ENCODE data around the gene EGFR.
"Not testable (repeated sequence)": the region's sequence is repeated elsewhere in the genome, so short reads cannot be mapped to it uniquely, and the experiment has no call there.

Gene EGFR

DNA sequence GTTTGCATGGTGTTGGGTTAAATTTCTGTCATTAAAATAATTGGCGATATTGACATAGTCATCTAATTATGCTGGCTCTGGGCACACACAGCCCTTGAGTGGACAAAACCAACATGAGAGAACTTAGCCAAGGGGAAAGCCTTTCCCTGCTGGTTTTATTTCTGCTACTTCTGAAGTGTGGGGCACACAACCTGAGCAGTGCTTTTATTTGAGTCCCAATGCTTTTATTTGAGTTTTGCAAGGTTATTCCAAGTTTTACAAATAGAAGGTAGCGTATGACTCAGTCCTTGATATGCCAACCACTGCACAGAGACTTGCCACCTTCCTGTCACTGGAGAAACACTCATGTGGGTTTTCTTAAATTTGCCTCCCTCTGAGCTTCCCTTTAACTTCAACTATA lies 145.7 kb downstream of the EGFR start:
- H3K4me3 ChIP-seq (ENCODE audit: low read depth, low read length): no peak overlapping the region

DNA sequence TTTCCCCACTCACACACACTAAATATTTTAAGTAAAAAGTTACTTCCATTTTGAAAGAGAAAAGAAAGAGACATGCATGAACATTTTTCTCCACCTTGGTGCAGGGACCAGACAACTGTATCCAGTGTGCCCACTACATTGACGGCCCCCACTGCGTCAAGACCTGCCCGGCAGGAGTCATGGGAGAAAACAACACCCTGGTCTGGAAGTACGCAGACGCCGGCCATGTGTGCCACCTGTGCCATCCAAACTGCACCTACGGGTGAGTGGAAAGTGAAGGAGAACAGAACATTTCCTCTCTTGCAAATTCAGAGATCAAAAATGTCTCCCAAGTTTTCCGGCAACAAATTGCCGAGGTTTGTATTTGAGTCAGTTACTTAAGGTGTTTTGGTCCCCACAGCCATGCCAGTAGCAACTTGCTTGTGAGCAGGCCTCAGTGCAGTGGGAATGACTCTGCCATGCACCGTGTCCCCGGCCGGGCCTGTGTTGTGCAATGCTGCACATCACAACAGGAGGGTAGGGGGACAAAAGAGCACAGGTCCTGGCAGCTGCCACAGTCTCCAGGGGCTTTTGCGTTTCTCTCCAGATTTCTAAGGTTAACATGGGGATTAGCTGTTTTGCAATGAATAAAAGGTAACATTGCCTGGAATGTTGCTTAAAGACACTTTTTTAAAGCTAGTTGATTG lies 146.5 kb downstream of the EGFR start:
- no peak overlapping the region for H3K4me3 ChIP-seq (ENCODE audit: low read depth, low read length)

DNA sequence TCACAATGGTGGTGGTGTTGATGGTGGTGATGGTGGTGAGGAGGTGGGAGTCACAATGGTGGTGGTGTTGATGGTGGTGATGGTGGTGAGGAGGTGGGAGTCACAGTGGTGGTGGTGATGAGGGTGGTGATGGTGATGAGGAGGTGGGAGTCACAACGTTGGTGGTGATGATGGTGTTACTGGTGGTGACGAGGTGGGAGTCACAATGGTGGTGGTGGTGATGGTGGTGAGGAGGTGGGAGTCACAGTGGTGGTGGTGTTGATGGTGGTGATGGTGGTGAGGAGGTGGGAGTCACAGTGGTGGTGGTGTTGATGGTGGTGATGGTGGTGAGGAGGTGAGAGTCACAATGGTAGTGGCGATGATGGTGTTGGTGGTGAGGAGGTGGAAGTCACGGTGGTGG lies 148.5 kb downstream of the EGFR start:
- not testable (repeated sequence) for H3K4me3 ChIP-seq (ENCODE audit: low read depth, low read length)

DNA sequence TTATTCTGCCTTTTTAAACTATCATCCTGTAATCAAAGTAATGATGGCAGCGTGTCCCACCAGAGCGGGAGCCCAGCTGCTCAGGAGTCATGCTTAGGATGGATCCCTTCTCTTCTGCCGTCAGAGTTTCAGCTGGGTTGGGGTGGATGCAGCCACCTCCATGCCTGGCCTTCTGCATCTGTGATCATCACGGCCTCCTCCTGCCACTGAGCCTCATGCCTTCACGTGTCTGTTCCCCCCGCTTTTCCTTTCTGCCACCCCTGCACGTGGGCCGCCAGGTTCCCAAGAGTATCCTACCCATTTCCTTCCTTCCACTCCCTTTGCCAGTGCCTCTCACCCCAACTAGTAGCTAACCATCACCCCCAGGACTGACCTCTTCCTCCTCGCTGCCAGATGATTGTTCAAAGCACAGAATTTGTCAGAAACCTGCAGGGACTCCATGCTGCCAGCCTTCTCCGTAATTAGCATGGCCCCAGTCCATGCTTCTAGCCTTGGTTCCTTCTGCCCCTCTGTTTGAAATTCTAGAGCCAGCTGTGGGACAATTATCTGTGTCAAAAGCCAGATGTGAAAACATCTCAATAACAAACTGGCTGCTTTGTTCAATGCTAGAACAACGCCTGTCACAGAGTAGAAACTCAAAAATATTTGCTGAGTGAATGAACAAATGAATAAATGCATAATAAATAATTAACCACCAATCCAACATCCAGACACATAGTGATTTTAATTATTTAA lies 151.7 kb downstream of the EGFR start:
- H3K4me3 ChIP-seq (ENCODE audit: low read depth, low read length): no peak overlapping the region

DNA sequence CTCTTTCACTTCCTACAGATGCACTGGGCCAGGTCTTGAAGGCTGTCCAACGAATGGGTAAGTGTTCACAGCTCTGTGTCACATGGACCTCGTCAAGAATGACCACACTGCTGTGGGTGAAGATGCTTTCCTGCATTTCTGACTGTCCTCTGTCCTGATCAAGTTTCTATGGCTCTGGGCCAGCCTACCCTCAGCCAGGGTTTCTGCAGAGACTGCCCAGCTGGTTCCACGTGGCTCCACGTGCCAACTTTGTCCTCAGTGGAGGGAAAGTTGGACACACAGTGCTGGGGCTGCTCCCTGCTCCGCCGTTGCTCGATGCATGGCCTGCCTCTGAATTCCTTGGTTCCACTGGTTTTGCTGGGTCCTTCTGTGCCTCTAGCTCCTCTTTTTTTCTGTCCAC lies 152.3 kb downstream of the EGFR start:
- no peak overlapping the region for H3K4me3 ChIP-seq (ENCODE audit: low read depth, low read length)

DNA sequence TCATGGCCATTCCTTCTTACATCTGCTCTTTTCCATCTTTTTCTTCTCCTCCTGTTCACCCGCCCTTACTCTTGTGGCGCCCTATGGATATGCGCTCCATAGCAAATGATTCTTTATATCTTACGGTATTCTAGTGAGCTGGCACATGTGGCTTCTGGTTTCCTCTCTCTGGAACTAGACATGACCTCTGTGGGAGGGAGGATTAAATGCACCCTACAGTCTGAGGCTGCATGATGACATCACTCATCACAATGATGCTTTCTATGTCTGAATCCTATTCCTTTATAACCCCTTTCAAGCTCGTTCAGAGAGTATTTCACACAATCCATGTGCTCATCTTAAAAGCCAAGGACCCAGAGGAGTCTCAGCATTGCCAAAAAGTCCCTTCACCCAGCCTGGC lies 153.3 kb downstream of the EGFR start:
- H3K4me3 ChIP-seq (ENCODE audit: low read depth, low read length): no peak overlapping the region

DNA sequence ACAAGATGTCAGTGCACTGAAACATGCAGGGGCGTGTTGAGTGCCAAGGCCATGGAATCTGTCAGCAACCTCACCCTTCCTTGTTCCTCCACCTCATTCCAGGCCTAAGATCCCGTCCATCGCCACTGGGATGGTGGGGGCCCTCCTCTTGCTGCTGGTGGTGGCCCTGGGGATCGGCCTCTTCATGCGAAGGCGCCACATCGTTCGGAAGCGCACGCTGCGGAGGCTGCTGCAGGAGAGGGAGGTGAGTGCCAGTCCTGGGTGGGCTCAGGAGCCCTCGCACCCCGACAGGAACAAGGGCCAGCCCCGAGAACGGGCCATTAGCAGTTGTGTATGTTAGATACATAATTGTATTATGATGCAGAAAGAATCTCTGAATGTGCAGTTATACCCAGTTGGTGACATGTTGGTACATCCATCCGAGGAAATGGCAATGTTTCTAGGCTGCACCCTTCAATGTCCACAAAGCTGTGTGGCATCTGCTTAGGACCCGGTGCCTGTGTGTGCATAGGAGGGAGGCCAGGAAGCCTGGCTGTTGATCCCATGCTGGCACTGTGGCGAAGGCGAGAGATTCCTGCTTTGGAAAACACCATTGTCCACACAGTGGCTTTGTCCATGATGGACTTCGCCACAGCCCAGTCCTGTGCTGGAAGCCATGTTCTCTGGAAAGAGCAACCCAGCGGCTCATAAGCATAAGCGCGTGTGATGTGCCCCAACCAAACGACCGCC lies 154.2 kb downstream of the EGFR start:
- H3K4me3 ChIP-seq (ENCODE audit: low read depth, low read length): no peak overlapping the region

DNA sequence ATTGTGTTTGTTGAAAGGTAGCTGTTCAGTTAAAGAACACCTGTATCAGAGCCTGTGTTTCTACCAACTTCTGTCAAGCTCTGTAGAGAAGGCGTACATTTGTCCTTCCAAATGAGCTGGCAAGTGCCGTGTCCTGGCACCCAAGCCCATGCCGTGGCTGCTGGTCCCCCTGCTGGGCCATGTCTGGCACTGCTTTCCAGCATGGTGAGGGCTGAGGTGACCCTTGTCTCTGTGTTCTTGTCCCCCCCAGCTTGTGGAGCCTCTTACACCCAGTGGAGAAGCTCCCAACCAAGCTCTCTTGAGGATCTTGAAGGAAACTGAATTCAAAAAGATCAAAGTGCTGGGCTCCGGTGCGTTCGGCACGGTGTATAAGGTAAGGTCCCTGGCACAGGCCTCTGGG lies 154.9 kb downstream of the EGFR start:
- no peak overlapping the region for H3K4me3 ChIP-seq (ENCODE audit: low read depth, low read length)

DNA sequence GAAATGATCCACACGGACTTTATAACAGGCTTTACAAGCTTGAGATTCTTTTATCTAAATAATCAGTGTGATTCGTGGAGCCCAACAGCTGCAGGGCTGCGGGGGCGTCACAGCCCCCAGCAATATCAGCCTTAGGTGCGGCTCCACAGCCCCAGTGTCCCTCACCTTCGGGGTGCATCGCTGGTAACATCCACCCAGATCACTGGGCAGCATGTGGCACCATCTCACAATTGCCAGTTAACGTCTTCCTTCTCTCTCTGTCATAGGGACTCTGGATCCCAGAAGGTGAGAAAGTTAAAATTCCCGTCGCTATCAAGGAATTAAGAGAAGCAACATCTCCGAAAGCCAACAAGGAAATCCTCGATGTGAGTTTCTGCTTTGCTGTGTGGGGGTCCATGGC lies 155.6 kb downstream of the EGFR start:
- H3K4me3 ChIP-seq (ENCODE audit: low read depth, low read length): no peak overlapping the region

DNA sequence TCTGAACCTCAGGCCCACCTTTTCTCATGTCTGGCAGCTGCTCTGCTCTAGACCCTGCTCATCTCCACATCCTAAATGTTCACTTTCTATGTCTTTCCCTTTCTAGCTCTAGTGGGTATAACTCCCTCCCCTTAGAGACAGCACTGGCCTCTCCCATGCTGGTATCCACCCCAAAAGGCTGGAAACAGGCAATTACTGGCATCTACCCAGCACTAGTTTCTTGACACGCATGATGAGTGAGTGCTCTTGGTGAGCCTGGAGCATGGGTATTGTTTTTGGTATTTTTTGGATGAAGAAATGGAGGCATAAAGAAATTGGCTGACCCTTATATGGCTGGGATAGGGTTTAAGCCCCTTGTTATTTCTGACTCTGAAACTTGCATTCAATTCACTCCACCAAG lies 156.0 kb downstream of the EGFR start:
- no peak overlapping the region for H3K4me3 ChIP-seq (ENCODE audit: low read depth, low read length)

DNA sequence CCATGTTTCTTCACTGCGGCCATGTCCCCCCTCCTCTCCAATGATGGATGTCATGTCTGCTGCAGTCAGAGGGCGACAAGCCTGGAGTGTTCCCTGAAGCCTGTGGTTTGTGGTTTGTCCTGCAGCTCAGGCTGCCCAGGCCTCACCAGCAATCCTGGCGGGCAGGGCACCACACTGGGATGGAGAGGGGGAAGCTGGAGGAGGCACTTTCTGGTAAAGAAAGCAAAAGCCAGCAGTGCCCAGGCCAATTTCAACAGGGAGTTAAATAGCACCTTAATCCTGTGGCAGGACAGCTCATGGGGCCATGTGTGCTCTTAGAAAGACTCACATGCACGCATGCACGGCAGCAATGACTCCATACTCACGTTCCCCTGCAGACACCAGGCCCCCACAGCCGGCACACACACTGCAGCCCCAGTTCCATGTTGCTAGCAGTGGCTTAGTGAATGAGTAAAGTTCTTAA lies 158.3 kb downstream of the EGFR start:
- no peak overlapping the region for H3K4me3 ChIP-seq (ENCODE audit: low read depth, low read length)

DNA sequence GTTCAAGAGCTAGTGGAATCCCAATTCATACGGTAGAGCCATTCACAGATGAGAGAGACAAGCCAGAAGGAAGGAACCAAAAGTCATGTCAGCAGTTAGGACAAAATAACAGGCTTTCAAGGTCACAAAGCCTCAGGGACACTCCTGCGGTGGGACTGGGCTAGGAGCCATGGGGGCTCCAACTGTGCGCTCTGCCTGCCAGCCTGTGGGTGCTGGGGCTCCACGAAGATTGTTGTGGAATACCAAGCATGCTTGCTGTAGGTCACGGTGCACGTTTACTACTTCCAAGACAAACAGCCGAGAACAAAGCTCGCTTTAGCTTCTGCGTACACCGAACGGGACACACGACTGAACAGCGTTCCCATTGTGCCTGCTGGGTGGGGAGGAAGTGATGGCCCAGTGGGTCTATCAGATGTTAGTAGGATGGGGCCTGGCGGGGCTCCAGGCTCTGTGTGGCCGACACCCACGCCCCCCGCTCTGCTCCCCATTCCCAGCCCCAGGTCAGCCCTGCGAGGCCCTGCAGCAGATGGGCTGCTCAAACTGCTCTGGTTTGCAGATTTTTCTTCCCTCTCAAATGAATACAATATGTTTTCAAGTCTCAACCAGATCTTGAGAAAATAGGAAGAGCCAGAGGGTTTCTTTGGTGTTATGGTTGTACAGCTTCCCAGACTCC lies 158.9 kb downstream of the EGFR start:
- H3K4me3 ChIP-seq (ENCODE audit: low read depth, low read length): no peak overlapping the region

DNA sequence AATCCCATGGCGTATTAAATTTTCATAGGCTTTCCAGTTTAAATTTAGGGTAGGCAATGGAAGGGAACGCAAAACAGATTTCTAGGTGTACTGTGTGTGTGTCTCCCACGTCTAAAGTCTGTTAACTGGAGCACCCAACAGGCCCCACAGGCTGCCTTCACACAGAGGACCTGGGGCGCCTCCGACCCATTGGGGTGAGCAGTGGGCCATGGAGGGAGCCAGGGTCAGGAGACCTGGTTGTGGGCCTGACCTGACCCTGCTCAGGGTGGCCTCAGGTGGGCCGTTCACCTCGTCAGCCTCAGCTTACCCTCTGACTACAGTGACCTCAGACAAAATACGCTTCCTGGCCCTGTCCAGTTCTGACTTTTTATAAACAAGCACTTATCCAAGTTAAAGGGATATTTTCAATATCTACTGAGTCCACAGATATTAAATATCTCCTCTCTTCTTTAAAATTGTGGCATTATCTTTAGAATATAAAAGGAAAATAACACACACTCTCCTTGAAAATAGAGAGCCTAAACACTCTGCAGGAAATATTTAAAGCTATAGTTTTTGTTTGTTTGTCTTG lies 159.6 kb downstream of the EGFR start:
- no peak overlapping the region for H3K4me3 ChIP-seq (ENCODE audit: low read depth, low read length)

DNA sequence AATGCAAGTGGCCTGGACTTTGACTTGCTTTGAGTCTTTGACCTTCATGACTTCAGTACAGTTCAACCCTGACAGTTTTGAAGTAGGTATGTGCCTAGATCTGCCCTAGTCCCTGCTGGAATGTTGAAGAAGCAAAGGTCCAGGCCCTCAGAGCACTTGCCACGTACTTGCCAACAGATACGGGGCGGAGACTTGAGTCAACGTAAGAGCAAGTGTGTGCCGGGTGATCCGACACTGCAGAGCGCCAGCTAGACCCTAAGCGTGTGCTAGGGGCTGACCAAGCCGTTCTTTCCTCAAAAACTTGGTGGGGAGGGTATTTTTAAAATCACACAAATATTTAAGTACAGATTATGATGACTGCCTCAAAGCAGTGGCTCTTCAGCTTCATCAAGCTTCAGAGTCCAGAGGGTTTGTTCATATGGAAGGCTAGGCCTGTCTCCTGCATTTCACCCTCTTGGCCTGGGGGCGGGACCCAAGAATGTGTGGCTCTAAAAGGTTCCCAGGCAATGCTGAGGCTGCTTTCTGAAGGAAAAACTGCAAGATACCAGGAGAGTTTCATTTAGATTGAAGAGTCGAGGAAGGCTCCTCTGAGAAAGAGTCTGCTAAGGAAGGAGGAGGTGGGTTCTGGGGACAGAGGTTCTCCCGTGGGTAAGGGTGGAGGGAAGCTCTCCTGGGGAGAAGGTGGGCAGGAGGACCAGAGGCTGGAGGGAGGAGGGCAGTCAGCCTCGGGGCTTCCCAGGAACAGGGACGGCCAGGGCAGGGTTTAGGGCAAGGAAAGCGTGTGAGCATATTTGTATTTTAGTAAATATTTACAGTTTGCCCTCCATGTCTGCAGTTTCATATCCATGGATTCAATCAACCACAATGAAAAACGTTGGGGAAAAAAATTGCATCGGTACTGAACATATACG lies 160.3 kb downstream of the EGFR start:
- H3K4me3 ChIP-seq (ENCODE audit: low read depth, low read length): no peak overlapping the region

DNA sequence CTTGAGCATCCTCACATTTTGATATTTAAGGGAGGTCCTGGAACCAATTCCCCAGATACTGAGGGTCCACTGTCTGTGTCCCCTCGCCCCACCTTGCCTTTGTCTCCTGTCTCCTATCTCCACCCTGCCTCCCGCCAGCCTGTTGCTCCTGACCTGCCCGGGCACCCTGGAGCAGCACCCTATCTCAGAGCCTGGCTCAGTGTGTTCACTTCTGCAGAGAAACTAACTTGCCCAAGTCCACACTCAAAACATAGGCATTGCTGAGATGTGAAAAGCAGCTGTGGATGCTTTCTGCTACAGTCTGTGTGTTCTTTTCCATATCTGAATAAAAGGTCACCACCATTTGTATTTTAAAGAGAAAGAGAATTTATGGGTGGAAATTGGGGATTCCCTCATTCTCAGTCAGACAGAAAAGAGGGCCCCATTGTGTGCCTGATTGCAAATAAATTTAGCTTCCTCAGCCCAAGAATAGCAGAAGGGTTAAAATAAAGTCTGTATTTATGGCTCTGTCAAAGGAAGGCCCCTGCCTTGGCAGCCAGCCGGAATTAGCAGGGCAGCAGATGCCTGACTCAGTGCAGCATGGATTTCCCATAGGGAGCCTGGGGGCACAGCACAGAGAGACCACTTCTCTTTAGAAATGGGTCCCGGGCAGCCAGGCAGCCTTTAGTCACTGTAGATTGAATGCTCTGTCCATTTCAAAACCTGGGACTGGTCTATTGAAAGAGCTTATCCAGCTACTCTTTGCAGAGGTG lies 161.3 kb downstream of the EGFR start:
- no peak overlapping the region for H3K4me3 ChIP-seq (ENCODE audit: low read depth, low read length)

DNA sequence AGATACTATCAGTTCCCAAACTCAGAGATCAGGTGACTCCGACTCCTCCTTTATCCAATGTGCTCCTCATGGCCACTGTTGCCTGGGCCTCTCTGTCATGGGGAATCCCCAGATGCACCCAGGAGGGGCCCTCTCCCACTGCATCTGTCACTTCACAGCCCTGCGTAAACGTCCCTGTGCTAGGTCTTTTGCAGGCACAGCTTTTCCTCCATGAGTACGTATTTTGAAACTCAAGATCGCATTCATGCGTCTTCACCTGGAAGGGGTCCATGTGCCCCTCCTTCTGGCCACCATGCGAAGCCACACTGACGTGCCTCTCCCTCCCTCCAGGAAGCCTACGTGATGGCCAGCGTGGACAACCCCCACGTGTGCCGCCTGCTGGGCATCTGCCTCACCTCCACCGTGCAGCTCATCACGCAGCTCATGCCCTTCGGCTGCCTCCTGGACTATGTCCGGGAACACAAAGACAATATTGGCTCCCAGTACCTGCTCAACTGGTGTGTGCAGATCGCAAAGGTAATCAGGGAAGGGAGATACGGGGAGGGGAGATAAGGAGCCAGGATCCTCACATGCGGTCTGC lies 162.2 kb downstream of the EGFR start:
- no peak overlapping the region for H3K4me3 ChIP-seq (ENCODE audit: low read depth, low read length)

DNA sequence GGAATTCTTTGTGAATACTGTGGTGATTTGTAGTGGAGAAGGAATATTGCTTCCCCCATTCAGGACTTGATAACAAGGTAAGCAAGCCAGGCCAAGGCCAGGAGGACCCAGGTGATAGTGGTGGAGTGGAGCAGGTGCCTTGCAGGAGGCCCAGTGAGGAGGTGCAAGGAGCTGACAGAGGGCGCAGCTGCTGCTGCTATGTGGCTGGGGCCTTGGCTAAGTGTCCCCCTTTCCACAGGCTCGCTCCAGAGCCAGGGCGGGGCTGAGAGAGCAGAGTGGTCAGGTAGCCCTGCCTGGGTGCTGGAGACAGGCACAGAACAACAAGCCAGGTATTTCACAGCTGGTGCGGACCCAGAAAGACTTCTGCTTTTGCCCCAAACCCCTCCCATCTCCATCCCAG lies 162.9 kb downstream of the EGFR start:
- H3K4me3 ChIP-seq (ENCODE audit: low read depth, low read length): no peak overlapping the region

DNA sequence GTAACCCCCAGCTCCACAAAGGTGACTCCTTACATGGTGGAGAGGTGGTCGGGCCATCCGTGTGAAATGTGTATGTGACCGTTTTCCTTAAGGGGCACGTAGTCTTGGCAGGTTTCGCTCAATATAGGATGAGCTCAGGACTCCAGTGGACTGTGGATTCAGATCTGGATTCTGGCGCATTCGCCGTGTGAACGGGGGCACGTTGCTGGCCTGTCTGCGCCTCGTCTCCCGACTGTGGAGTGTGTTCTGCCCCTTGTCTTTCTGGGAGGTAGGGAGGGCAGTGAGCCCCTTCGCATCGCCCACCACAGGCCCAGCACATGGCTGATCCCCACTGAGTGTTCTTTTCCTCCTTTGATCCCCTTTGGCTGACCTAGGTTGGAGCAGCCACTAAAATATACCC lies 165.1 kb downstream of the EGFR start:
- no peak overlapping the region for H3K4me3 ChIP-seq (ENCODE audit: low read depth, low read length)

DNA sequence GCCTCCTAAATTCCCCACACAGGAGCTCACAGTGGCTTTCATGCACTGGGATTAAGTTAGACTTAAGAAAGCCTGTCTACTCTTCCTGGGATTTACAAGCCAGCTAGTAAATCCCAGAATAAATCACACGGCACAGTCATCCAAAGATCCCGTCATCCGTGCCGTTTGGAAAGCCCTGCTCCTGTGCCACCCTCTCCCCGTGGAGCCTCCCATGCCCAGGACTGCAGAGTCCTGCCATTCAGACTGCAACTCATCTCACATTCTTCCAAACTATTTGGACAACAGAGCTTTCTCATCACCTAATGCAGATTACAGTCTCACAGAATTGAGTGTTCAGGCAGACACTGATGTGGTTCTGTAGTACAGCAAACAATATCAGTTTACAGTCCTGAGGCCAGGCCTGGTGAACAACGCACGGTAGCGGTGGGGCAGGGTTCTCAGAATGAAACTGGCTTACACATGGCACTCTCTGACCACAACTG lies 166.5 kb downstream of the EGFR start:
- H3K4me3 ChIP-seq (ENCODE audit: low read depth, low read length): no peak overlapping the region

Data from iPS-11a (cell line).